ENCODE measurements around the gene EPHB2.

The EPHB2 gene

DNA sequence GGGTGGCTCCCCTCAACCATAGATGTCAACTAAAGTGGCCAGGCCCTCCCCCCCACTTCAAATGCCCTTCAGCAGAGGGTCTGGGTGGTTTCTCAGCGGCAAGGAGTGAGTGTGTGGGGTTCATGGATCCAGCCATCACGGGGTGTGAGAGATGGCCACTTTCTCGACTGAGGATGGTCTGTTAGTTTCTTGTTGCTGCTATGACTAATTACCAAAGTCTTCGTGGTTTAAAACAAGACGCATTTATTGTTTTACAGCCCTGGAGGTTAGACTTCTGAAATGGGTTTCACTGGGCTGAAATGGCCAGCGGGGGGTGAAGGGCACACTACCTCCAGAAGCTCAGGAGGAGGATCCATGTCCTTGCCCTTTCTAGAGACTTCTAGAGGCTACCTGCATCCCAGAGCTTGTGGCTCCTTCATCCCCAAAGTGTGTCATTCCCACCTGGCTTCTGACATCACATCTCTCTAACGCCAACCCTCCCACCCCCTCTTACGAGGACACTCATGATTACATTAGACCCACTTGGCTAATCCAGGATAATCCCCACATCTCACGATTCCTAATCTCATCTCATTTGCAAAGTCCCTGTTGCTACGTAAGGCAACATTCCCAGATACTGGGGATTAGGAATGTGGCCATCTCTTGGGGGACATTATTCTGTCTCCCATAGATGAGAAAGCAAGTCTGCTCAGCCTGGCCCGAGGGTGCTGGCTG lies 53.0 kb downstream of the EPHB2 start:
- Histone ChIP-seq H3K36me3 (replicated peaks; ENCODE audit: insufficient read depth, low read length) (no peaks in the 10 kb centered on the region), H2AFZ (ENCODE audit: low read length) (no peak overlapping the region), H3K27ac (ENCODE audit: low read length) (no peak overlapping the region), H3F3A (ENCODE audit: insufficient read depth, low read length) (no peaks in the 10 kb centered on the region), H3K4me1 (ENCODE audit: low read length) (no peaks in the 10 kb centered on the region), H3K4me2 (ENCODE audit: low read depth, low read length) (no peak overlapping the region), H3K9me3 (replicated peaks; ENCODE audit: insufficient read depth, low read length) (no peaks in the 10 kb centered on the region), H3K4me3 (ENCODE audit: low read length) (no peak overlapping the region), H3K9ac (ENCODE audit: low read length) (no peak overlapping the region), H4K20me1 (ENCODE audit: insufficient read depth, low read length) (no peaks in the 10 kb centered on the region), H3K27me3 (replicated peaks; ENCODE audit: insufficient read depth, low read length) (peaks cover 96% of the 10 kb centered on the region), H3K9me2 (replicated peaks; ENCODE audit: insufficient read depth, low read length) (no peaks in the 10 kb centered on the region), H3K79me2 (ENCODE audit: low read length) (no peaks in the 10 kb centered on the region)
- TF ChIP-seq EZH2phosphoT487 (IDR thresholded peaks at IDR 0.05; ENCODE audit: low read length) (no peak), EZH2 (optimal IDR thresholded peaks at IDR 0.05; ENCODE audit: low read depth, low read length) (no peak)
- TF ChIP-seq, protein P1, sequence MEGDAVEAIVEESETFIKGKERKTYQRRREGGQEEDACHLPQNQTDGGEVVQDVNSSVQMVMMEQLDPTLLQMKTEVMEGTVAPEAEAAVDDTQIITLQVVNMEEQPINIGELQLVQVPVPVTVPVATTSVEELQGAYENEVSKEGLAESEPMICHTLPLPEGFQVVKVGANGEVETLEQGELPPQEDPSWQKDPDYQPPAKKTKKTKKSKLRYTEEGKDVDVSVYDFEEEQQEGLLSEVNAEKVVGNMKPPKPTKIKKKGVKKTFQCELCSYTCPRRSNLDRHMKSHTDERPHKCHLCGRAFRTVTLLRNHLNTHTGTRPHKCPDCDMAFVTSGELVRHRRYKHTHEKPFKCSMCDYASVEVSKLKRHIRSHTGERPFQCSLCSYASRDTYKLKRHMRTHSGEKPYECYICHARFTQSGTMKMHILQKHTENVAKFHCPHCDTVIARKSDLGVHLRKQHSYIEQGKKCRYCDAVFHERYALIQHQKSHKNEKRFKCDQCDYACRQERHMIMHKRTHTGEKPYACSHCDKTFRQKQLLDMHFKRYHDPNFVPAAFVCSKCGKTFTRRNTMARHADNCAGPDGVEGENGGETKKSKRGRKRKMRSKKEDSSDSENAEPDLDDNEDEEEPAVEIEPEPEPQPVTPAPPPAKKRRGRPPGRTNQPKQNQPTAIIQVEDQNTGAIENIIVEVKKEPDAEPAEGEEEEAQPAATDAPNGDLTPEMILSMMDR (IDR thresholded peaks at IDR 0.05; ENCODE audit: low read length) = no peak
- DNase-seq = no peak

DNA sequence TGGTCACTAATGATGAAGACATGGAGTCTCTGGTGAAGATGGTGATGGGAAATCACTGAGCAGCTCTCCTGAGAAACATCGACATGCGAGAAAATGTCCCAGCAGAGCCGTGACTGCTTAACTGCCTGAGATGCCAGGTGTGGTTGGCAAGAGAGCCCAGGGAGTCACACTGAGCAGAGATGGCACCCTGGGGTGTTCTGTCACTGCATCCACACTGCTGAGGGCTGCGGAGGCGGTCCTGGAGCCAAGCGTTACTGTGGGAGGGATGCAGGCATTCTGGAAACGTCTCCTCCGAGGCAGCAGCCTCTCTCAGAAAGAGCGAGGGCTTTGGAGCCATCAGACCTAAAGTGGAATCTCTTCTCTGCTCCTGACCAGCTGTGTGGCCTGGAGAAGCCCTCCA lies 57.2 kb downstream of the EPHB2 start:
- no peaks in the 10 kb centered on the region for H4K20me1 ChIP-seq (ENCODE audit: insufficient read depth, low read length)
- H3K79me2 ChIP-seq (ENCODE audit: low read length) = no peaks in the 10 kb centered on the region
- no peak overlapping the region for H2AFZ ChIP-seq (ENCODE audit: low read length)
- H3K36me3 ChIP-seq (replicated peaks; ENCODE audit: insufficient read depth, low read length) = no peaks in the 10 kb centered on the region
- H3K9ac ChIP-seq (ENCODE audit: low read length) = no peak overlapping the region
- H3F3A ChIP-seq (ENCODE audit: insufficient read depth, low read length) = no peaks in the 10 kb centered on the region
- H3K27me3 ChIP-seq (replicated peaks; ENCODE audit: insufficient read depth, low read length) = peaks cover 96% of the 10 kb centered on the region
- H3K9me3 ChIP-seq (replicated peaks; ENCODE audit: insufficient read depth, low read length) = no peaks in the 10 kb centered on the region
- DNase-seq = no peak
- TF ChIP-seq EZH2 (optimal IDR thresholded peaks at IDR 0.05; ENCODE audit: low read depth, low read length) = no peak
- TF ChIP-seq EZH2phosphoT487 (IDR thresholded peaks at IDR 0.05; ENCODE audit: low read length) = no peak
- TF ChIP-seq, protein P1 (IDR thresholded peaks at IDR 0.05; ENCODE audit: low read length) = no peak
- H3K27ac ChIP-seq (ENCODE audit: low read length) = no peak overlapping the region
- H3K9me2 ChIP-seq (replicated peaks; ENCODE audit: insufficient read depth, low read length) = no peaks in the 10 kb centered on the region
- H3K4me2 ChIP-seq (ENCODE audit: low read depth, low read length) = no peak overlapping the region
- H3K4me3 ChIP-seq (ENCODE audit: low read length) = no peak overlapping the region
- H3K4me1 ChIP-seq (ENCODE audit: low read length) = no peaks in the 10 kb centered on the region

DNA sequence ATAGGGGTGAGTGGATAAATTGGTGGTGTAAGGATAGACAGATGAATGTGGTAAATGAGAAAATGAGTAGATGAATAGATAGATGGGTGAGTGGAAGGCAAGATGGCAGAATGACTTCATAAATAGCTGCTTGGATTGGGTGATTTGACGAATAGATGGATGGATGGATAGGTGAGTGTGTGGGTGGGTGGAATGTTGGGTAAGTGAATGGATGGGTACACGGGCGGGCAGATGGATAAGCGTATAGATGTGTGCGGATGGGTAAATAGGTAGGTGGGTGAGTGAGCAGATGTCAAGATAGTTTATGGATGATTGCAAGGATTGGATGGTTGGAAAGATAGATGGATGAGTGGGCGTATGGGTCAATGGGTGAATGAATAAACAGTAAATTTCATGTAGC lies 59.3 kb downstream of the EPHB2 start:
- Histone ChIP-seq H3K9me2 (replicated peaks; ENCODE audit: insufficient read depth, low read length) (no peaks in the 10 kb centered on the region), H3K4me2 (ENCODE audit: low read depth, low read length) (no peak overlapping the region), H3K9ac (ENCODE audit: low read length) (no peak overlapping the region), H3K27ac (ENCODE audit: low read length) (no peak overlapping the region), H3K27me3 (replicated peaks; ENCODE audit: insufficient read depth, low read length) (peaks cover 96% of the 10 kb centered on the region), H4K20me1 (ENCODE audit: insufficient read depth, low read length) (no peaks in the 10 kb centered on the region), H3K4me3 (ENCODE audit: low read length) (no peak overlapping the region), H3K36me3 (replicated peaks; ENCODE audit: insufficient read depth, low read length) (no peaks in the 10 kb centered on the region), H3K9me3 (replicated peaks; ENCODE audit: insufficient read depth, low read length) (no peaks in the 10 kb centered on the region), H3K4me1 (ENCODE audit: low read length) (no peaks in the 10 kb centered on the region), H3K79me2 (ENCODE audit: low read length) (no peaks in the 10 kb centered on the region), H3F3A (ENCODE audit: insufficient read depth, low read length) (no peaks in the 10 kb centered on the region), H2AFZ (ENCODE audit: low read length) (no peak overlapping the region)
- TF ChIP-seq, protein P1 (IDR thresholded peaks at IDR 0.05; ENCODE audit: low read length) = no peak
- TF ChIP-seq EZH2phosphoT487 (IDR thresholded peaks at IDR 0.05; ENCODE audit: low read length) = no peak
- TF ChIP-seq EZH2 (optimal IDR thresholded peaks at IDR 0.05; ENCODE audit: low read depth, low read length) = no peak
- no peak for DNase-seq

All from MM.1S (cell line).